Activated naive CD8-positive, alpha-beta T cell treated with anti-CD3 and anti-CD28 coated beads, Interleukin-2, amount 50 U/mL, for 16 hours (primary cell): ENCODE results near the gene PCGF3.
A peak's percentile ranks its signal among the peaks of the same experiment; 100 is the strongest.

Experiments used
- DNase-seq: peaks from one replicate; pipeline ENCODE4 v3.0.0-alpha.2; 2020; ENCODE audit warnings: low read depth, low spot score

PCGF3 gene, protein sequence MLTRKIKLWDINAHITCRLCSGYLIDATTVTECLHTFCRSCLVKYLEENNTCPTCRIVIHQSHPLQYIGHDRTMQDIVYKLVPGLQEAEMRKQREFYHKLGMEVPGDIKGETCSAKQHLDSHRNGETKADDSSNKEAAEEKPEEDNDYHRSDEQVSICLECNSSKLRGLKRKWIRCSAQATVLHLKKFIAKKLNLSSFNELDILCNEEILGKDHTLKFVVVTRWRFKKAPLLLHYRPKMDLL

DNA sequence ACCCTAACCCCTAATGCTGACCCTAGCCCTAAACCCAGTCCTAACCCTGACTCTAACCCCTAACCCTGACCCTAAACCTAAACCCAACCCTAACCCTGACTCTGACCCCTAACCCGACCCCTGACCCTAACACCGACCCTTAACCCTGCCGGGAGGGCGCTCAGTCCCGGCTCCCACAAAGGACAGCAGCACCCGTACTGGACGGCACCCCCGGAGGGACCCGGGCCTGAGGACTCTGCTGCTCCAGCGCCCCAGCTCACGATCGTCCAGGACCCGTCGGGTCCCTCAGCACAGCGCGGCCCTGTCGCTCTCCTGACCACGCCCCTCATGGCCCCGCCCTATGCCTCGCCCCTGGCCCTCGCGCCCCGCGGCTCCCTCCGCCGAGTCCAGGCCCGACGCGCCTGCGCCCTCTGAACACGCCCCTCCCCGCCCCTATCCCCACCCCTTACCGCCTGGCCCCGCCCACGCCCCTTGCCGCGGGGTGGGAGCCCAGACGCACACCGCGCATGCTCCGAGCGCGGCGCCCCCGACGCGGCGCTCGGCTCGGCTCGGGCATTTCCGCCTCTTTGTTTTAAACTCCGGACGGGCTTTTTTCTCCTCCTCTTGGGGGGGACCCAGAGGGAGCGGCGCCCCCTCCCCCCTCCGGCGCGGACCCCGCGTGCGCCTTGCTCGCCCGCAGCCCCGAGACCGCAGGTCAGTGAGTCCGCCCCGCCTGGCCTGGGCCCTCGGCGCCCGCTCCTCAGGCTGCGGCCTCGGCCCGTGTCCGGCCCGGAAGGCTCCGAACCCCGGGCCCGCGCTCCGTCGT is at the start of gene PCGF3:
TSS of gene PCGF3 (plus strand) at position 555 of the 805 bp plus-strand sequence. CDS start 27,849 bp downstream, outside the sequence.
- DNase-seq, result peak; percentile 94

DNA sequence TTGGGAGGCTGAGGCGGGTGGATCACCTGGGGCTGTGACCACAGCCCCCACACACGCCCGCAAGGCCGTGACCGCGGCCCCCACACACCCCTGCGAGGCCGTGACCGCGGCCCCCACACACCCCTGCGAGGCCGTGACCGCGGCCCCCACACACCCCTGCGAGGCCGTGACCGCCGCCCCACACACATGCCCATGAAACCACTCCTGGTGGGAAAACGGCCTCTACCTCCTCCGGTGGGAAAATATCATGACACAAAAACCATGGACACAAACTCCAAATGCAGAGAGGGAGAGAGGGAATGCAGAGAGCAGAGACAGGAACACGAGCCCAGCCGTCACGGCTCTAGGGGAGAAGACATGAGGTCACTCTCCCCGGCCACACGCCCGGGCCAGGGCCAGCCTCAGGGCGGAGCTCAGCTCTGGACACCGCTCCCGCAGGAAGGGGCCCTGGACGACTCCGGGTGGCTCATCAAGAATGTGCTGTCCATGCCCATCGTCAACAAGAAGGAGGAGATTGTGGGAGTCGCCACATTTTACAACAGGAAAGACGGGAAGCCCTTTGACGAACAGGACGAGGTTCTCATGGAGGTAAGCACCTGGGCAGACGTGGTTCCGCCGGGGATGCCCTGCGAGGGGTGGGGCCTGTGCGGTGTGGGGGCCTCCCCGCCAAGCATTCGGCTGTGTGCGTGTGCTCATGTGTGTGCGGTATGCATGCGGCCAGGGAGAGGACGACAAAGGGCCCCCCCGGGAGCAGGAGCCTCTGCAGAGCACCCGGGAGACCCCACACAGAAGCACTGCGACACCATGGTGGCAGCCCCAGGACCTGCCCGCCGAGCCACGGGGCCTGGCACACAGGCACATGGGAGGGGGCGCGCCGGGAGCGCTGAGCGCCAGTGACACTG is 48.9 kb upstream of the PCGF3 start:
- no peak for DNase-seq

DNA sequence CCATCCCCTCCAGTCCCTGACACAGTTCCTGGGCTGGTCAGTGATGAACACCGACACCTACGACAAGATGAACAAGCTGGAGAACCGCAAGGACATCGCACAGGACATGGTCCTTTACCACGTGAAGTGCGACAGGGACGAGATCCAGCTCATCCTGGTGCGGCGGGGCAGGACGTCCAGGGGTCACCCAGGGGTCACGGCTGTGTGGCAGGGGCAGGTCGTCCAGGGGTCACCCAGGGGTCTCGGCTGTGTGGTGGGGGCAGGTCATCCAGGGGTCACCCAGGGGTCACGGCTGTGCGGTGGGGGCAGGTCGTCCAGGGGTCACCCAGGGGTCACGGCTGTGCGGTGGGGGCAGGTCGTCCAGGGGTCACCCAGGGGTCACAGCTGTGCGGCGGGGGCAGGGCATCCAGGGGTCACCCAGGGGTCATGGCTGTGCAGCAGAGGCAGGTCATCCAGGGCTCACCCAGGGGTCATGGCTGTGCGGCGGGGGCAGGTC is 48.2 kb upstream of the PCGF3 start:
- DNase-seq, result no peak

DNA sequence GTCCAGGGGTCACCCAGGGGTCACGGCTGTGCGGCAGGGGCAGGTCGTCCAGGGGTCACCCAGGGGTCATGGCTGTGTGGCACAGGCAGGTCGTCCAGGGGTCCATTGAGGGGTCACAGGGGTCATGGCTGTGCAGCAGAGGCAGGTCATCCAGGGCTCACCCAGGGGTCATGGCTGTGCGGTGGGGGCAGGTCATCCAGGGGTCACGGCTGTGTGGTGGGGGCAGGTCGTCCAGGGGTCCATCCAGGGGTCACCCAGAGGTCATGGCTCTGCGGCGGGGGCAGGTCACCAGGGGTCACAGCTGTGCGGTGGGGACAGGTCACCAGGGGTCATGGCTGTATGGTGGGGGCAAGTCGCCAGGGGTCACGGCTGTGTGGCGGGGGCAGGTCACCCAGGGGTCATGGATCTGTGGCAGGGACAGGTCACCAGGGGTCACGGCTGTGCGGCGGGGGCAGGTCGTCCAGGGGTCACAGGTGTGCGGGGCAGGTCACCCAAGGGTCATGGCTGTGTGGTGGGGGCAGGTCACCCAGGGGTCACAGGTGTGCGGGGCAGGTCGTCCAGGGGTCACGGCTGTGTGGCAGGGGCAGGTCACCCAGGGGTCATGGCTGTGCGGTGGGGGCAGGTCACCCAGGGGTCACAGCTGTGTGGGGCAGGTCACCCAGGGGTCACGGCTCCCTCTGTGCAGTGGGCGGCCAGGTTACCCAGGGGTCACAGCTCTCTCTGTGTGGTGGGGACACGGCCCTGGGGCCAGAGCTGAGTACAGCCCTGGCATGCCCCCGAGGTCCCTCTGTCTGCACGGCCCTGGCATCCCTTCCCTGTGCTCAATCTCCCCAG is 47.6 kb upstream of the PCGF3 start:
- DNase-seq, result no peak

DNA sequence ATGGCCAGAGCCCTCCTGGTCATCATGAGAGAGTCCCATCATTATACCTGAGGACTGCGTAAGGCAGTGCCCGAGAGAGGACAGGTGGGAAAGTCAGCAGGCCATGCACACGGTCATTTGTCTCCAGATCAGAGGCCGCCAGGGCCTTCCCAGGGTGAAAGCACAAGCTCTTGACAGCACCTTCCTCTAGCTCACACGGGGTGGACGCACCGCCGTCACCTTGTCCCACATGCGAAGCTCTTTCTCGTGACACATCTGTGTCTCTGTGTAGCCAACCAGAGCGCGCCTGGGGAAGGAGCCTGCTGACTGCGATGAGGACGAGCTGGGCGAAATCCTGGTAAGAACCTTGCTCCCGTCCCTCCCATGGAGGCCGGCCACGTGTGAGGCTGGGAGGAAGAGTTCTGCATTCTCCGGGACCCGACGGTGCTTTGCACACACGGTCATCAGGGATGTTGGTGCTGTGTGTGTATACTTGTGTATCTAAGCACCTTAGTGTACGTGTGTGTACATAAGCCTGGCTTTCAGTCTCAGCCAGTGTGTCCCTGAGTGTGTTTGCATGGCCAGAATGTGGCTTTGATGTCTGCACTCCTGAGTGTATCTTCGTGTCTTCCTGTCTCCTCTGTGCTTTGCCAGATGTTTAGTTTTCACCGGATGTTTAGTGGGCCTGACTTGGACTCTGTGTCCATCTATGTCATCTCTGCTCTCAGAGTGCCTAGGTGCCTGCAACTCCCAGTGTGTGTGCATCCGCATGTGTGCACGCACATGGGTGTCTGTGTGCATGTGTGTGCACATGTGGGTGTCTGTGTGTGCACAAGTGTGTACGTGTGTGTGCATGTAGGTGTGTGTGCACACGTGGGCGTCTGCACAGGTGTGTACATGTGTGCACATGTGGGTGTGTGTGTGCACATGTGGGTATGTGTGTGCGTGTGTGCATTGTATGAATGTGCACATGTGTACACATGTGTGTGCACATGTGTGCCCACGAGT is 46.7 kb upstream of the PCGF3 start:
- DNase-seq, result no peak

DNA sequence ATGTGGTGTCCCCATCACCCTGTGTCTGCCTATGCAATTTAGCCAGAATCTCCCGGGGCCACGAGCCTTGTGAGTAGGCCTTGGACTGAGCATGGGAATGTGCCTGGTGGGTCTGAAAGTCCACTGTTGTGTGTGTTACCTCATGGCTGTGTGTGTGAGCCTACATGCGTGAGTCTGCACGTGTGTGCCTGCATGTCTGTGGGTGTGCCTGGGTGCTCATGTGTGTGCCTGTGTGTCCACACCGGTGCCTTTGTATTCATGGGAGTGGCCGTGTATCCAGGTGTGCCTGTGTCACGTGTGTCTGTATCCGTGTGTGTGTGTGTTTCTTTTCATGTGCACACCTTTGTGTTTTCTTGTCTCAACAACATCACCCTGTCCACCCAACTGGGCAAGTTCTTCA is 45.8 kb upstream of the PCGF3 start:
- no peak for DNase-seq

DNA sequence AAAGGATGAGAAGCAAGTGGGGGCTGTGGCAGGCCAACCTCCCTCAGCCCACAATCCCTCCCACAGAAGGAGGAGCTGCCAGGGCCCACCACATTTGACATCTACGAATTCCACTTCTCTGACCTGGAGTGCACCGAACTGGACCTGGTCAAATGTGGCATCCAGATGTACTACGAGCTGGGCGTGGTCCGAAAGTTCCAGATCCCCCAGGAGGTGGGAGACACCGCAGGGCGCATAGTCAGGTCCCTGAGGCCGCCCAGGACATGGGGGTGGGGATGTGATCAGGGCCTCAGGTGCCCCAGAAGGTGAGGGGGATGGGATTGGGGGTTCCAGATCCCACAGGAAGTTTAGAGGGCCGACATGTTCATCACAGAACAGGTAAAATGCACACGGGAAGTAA is 45.2 kb upstream of the PCGF3 start:
- DNase-seq, result no peak

DNA sequence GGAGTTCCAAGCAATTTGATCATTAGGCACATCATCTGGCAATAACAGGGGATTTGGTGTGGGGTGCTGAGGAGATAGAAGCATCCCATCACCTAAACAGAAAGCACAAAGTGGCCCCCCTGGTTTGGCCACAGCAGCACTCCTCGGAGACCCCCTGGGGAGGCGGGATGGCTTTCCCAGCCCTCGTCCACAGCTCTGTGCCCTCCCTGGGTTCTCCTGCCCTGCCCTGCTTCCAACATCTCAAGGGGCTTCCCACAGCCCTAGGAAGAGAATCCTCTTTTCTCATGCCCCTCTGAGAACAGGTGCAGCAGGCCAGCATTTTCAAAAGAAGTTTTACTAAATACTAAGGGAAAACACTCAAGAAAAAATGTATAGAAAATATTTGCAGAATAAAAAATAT is 44.4 kb upstream of the PCGF3 start:
- DNase-seq, result no peak

DNA sequence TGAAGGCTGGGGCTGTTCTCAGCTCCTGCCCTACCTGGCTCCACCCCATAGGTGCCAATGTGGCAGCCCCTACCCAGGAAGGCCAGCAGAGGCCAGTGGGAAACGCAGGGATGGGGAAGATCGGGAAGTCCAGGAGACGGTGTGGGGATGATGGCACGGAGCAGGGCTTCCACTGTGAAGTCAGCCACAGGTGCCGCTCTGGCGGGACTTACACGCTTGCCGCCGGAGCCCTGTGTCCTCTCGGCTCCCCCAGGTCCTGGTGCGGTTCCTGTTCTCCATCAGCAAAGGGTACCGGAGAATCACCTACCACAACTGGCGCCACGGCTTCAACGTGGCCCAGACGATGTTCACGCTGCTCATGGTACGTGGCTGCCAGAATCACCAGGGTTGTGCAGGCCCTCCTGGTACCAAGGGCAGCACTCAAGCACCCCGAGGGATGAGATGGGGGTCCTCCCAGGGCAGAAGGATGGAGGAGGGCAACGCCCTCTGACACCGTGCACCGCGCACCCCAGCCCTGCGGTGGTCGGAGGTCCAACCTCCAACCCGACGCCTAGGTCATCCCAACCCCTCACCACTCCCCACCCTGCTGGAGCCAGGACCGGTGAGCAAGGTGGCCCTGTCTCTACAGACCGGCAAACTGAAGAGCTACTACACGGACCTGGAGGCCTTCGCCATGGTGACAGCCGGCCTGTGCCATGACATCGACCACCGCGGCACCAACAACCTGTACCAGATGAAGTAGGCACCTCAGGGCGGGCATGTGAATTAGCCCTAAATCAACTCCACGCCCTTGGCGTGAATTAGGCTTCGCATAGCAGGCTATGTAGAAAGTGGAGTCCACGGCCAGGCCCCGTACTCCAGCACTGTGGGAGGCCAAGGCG is 43.5 kb upstream of the PCGF3 start:
- DNase-seq, result no peak

DNA sequence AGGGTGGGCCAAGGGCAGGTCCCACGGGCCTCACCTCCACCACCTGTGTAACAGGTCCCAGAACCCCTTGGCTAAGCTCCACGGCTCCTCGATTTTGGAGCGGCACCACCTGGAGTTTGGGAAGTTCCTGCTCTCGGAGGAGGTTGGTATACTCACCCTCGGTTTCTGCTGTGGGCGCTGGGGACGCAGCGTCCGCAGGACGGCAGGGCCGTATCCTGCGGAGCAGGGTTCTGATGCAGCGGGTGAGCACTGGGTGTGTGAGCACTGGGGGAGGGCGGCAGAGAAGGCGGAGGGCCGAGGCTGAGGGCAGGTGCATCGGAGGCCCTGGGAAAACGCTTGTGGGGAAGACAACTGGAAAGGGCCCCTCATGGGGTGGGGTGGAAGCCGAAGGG is 42.6 kb upstream of the PCGF3 start:
- no peak for DNase-seq

DNA sequence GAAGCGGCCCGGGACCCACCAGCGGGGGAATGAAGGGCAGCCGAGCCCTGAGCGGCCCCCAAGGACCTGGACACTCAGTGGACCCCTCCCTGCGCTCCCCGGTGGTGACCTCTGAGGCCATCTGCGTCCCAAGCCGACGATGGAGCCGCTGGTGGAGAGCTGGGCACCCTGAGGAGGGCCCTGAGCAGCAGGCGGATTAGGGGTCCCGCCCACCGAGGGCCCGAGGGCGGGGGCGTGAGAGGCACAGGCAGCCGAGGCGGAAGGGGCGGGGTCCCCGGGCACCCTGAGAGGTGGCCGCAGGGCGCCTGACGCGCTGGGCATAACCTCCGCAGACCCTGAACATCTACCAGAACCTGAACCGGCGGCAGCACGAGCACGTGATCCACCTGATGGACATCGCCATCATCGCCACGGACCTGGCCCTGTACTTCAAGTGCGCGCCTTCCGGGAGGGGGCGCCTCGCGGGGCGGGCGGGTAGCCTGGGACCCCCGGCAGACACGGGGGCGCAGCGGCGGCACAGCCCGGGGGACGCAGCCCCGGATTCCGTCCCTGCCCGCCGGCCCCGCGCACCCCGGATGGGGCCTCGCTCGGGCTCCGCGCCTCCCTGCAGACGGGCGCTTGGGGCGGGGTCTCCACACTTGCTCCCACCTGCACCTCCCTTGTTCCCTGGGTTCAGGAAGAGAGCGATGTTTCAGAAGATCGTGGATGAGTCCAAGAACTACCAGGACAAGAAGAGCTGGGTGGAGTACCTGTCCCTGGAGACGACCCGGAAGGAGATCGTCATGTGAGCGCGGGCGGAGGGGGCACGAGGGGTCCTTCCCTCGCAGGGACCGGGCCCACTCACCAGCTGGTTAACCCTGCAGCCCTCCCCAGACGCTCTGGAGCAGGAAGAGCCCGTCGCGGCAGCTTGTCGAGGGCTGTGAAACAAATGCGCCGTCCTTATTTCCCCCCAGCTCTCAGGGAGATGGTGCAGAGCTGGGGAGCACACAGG is 41.9 kb upstream of the PCGF3 start:
- peak; percentile 64 for DNase-seq

DNA sequence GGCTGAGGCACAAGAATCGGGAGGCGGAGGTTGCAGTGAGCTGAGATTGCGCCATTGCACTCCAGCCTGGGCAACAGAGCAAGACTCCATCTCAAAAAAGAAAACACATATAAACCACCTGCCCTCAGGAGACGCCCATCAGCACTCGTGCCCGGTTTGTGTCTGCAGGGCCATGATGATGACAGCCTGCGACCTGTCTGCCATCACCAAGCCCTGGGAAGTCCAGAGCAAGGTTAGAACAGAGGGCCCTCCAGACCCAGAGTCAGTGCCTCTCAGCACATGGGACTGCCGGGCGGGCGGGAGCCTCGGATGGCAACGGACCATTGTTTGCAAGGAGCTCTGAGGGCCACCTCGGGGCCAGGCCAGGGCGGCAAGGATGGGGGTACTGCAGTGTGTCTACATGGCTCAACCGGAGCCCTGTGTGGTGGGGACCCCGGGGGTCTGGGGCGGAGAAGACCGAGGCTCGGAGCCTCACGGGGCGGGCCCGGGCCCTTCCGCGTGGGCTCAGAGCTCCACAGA is 40.9 kb upstream of the PCGF3 start:
- no peak for DNase-seq

DNA sequence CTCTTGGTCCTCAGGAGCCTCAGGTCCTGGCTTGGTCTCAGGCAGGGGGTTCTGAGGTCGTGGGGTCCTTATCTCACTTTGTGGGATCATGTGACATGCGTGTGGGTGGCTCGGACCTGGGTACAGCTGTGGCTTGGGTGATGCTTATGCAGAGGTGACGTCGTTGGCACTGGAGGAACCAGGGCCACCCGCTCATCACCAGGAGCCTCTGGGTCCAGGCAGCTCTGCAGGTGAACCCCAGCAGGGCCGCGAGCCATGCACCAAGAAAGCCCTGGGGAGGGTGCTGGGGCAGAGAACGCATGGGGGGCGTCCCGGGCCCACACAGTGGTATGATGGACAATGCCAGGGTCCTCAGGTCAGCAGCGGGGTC is 40.3 kb upstream of the PCGF3 start:
- DNase-seq, result no peak

DNA sequence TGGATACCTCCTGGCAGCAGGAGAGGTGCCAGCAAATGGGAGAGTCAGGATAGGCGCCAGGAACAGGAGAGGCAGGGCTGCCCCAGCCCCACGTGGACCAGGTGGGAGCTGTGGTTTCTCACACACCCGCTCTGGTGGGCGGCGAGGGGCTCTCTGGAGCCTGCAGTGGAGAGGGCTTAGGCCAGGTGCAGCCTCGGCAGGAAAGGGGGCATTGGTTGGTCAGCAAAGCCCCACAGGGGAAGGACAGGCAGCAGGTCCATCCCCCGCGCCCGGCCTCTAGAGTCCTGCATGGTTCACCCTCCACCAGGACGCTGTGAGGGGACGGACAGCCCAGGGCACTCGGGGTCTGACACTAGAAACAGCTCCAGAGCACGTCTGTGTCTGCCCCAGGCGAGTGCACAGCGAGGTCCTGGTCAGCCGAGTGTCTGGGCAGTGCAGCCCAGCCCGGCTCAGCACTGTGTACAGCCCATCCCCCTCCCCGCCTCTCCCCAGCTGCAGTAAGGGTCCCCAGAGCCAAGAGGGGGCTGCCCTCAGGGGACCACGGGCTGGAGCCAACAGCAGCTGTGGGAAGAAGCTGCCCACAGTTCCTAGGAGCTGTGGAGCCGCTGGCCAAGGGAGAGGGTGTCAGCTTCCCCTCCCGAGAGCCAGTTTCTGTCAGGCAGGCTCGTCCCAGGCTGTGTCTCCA is 39.7 kb upstream of the PCGF3 start:
- DNase-seq, result no peak

DNA sequence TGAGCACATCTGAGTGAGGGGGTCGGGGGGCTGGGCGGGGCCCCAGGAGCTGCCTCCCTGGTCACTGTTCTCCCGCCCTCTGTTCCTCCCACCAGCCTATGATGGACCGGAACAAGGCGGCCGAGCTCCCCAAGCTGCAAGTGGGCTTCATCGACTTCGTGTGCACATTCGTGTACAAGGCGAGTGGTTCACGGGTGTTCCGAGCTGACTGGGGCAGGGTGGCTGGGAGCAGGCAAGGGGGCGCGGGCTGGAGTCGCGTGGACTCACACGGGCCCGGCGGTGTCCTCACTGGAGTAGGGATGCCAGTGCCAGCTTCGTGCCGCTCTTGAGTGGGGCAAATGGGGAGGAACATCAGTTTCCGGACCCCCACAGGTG is 39.2 kb upstream of the PCGF3 start:
- DNase-seq, result no peak

DNA sequence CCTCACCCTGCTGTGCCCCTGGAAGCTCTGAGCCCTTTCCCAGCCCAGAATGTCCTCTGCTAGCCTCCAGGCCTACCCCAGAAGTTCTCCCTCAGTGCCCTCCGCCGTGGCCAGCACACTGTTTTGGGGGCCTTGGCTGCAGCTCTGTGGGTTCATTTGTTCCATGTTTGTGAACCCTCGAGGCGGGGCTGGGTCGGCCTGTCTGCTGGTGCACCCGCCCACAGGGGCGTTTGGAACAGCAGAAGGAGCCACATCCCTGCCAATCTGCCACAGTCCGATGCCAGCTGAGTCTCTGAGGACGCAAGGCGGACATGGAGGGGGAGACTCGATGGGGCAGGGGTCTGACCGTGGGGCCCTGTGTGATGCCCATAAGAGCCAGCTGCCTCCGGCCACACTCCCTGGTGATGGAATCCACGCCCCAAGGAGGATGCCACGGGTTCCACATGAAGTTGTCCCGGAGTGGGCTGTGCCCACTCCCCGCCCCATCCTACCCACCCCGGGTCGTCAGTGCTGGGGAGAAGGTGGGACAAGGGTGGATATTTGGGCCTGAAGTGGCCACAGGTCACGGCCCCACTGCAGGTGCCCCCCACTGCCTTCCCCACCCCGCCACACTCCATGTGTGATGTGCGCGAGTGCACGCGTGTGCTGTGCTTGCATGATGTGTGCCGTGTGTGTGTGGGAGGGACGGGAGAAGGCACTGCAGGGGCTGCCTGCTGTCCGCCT is 38.6 kb upstream of the PCGF3 start:
- no peak for DNase-seq
